Medulla oblongata (tissue), 1 donor: ENCODE data around the gene SPATA6.
"Not testable (repeated sequence)": the region's sequence is repeated elsewhere in the genome, so short reads cannot be mapped to it uniquely, and the experiment has no call there.

Experiments
- DNase-seq: peaks from one replicate; pipeline ENCODE4 v3.0.0-alpha.2; 2015; ENCODE audit errors: extremely low spot score

SPATA6 gene

DNA sequence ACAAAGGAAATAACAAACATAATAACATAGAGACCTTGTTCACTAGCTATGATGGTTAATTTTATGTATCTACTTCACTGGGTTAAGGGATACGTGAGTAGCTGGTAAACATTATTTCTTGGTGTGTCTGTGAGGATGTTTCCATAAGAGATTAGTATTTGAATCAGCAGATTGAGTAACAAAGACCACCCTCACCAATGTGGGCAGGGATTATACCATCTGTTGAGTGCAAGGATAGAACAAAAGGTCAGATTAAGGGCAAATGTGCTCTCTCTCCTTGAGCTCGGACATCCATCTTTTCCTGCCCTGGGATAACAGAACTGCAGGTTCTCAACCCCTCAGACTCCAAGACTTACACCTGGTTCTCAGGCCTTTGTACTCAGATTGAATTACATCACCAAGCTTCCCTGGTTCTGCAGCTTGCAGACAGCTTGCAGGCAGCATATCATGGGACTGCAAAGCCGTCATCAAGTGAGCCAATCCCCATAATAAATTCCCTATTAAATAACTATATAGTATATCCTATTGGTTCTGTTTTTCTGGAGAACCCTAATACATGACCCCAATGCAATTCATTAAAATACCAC lies 9.2 kb downstream of the SPATA6 start:
- no peak for DNase-seq

DNA sequence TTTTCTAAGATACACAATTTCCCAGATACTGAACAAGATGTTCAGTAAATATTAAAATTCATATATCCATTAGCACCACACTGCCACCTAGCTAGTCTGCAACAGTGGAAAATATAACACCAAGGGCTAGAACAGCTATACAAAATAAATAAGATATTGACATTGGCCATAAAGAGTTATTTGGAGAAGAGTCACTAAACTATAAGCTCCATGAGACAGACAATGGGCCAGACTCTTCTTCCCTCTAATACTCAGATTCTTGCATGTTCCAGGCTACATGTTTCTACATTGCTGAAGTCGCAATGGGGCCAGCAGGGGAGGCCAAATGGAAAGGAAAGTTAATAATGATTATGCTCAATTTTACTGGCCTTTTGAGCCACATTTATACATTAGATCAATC lies 21.5 kb downstream of the SPATA6 start:
- peak; percentile 16 for DNase-seq

DNA sequence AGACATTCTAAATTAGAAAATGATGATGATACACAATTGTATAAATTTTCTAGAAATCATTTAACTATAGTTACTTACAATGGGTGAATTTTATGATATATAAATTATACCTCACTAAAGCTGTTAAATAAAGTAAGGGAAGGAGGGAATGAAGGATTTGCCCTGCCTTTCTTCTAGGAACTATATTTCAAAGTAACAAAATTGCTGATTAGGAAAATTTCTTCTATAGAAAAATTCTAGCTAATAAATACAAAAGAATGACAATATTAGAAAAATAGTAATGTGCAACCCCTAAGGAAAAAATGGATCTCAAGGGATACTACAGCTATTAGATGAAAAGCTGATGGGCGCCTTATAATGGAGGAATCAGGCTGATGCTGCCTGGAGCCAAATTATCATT lies 23.1 kb downstream of the SPATA6 start:
- DNase-seq, result no peak

DNA sequence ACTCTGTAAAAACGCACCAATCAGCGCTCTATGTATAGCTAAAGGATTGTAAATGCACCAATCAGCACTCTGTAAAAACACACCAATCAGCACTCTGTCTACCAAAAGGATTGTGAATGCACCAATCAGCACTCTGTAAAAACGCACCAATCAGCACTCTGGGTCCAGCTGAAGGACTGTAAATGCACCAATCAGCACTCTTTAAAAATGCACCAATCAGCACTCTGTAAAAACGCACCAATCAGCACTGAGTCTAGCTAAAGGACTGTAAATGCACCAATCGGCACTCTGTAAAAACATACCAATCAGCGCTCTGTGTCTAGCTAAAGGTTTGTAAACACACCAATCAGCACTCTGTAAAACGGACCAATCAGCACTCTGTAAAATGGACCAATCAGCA lies 27.8 kb downstream of the SPATA6 start:
- DNase-seq, result not testable (repeated sequence)

DNA sequence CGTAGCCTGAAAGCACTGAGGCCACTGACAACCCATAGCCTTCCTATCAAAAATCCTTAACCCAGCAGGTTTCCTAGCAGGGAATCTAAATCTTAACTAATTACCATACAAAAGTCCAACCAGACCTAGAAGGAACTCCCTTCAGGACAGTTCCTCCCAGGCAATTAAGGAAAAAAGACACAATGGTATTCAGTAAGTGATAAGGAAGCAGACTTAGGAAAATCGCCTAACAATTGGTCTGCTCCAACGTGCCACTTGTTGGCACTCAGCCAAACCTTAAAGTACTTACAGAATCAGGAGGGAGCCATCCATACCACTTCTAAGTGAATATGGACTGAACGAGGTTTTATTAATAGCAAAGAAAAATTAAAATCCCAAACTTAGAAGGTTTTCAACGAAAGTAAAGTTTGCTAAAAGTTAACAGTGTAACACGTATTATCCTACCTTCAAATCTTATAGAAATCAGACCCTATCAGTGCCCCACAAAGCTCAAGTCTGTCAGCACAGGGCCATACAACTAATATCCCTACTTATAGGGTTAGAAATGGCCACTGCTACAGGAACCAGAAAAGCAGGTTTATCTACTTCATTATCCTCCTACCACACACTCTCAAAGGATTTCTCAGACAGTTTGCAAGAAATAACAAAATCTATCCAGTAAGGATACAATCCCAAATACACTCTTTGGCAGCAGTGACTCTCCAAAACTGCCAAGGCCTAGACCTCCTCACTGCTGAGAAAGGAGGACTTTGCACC lies 29.0 kb downstream of the SPATA6 start:
- no peak for DNase-seq

DNA sequence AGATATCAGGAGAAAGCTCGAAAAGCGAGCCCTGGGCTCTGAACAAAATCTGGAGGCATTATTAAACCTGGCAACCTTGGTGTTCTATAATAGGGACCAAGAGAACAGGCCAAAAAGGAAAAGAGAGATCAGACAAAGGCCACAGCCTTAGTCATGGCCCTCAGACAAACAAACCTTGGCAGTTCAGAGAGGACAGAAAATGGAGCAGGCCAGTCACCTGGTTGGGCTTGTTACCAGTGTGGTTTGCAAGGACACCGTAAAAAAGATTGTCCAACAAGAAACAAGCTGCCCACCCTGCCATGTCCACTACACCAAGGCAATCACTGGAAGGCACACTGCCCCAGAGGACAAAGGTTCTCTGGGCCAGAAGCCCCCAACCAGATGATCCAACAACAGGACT lies 31.2 kb downstream of the SPATA6 start:
- DNase-seq, result not testable (repeated sequence)

DNA sequence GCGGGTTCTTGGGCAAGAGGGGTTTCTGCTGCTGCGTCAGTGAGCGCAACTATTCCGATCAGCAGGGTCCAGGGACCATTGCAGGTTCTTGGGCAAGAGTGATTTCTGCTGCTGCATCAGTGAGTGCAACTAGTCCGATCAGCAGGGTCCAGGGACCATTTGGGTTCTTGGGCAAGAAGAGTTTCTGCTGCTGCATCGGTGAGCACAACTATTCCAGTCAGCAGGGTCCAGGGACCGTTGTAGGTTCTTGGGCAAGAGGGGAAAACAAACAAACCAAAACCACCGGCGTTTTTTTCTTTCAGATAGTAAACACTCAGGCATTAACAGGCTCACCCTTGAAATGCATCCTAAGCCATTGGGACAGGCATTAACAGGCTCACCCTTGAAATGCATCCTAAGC lies 32.6 kb downstream of the SPATA6 start:
- no peak for DNase-seq

DNA sequence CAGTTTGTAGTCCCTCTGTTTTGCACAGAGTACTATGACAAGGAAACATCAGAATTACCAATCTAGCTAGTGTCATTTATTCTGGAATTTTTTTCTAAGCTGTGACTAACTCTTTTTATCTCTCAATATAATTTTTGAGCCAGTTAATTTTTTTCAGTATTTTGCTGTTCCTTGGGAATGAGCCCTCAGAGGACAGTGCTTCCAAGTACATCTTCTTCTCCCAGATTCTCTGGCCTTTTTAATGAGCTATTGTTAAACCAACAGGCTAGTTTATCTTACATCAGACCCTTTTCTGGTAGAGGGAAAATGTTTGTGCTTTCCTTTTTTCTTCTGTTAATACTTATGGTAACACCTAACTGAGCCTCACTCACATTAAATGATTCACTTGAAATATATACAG lies 34.6 kb downstream of the SPATA6 start:
- not testable (repeated sequence) for DNase-seq

DNA sequence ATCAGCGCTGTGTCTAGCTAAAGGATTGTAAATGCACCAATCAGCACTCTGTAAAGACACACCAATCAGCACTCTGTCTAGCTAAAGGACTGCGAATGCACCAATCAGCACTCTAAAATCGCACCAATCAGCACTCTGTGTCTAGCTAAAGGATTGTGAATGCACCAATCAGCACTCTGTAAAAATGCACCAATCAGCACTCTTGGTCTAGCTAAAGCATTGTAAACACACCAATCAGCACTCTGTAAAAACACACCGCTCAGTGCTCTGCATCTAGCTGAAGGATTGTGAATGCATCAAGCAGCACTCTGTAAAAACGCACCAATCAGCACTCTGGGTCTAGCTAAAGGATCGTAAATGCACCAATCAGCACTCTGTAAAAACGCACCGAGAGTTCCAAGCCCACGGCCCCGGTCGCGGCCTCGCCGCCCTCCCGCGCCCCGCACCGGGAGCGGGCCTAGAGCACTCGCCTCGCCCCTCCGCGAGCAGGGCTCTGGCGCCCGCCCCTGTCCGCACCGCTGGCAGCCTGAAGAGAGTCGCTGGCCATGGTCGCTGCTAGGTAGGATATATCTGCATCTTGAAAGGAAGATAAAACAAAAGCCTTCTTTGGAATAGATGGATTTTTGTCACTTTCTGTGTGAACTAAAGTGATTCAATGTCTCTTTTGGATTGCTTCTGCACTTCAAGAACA lies 36.5 kb downstream of the SPATA6 start:
- not testable (repeated sequence) for DNase-seq

DNA sequence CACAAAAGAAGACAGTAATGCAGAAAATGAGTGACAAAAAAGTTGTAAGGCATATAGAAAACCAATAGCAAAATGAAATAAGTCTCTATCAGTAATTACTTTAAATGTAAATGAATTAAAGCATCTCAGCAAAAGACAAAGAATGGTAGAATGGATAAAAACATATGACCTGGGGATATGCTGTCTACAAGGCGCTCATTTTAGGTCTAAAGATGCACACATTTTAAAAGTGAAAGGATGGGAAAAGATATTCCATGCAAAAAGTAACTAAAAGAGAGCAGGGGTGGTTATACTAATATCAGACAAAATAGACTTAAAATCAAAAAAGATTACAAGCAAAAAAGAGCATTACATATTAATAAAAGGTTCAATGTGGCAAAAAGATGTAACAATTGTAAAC lies 41.2 kb downstream of the SPATA6 start:
- no peak for DNase-seq

DNA sequence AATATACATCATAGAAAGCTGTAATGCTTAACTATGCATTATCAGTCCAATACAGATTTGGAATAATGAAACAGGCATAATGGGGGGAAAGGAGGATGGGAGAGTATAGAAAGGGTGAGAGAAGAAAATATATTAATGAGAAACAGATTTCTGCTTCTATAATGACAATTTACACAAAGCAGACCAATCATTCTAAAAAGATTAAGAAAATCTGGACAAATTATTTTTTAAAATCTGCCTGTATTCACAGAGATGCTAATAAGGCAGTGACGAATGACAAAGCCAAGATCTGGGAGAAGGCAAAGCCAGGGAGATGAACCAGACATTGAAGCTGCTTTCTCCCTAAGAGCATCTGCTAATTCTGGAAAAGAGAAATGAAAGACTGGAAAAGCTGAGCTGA lies 50.0 kb downstream of the SPATA6 start:
- DNase-seq, result no peak

DNA sequence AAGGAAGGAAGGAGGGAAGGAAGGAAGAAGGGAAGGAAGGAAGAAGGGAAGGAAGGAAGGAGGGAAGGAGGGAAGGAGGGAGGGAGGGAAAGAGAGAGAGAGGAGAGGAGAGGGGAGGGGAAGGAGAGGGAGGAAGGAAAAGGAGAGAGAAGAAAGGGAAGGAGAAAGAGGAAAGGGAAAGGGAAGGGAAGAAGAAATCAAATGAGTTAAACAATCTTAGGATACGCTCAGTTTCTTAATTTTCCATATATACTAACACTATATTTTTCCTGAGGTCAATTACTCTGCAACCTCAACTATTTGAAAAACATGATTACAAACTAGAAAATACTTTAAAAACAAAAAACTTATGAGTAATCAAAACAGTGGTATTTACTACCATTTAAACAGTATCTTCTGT lies 53.3 kb downstream of the SPATA6 start:
- DNase-seq, result no peak

DNA sequence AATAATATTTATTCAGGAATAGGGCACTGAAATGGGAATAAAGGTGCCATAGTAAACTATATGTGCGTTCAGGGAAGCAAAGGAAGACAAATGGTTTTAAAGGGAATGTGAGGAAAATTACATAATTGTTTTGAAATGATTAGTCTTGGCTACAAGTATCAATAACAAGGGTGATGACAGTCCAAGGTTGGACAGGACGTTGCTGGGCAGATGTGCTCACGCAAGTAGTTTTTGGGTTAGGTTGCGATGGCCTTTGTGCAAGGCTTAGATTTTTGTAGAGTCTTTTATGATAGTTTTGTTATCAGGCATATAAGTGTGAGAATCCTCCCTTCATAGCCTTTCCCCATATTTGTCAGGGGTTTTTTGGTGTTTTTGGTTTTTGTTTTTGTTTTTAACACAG lies 57.0 kb downstream of the SPATA6 start:
- no peak for DNase-seq

DNA sequence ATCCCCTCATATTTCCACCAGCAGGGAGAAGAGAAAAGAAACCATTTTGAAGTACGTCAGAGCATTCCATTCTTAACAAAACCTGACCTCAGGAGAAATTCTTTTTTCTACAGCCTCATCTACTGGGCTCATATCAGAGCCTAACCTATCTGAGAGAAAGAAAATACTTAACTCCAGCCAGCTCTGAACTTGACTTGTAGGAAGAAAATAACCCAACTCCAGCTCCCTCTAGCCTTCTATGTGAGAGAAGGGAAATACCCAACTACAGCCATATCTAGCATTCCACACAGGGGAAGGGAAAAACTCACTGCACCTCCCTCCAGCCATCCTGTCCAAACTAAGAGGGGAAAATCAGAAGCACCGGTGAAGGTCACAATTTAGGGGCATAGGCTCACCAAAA lies 57.7 kb downstream of the SPATA6 start:
- DNase-seq, result no peak

DNA sequence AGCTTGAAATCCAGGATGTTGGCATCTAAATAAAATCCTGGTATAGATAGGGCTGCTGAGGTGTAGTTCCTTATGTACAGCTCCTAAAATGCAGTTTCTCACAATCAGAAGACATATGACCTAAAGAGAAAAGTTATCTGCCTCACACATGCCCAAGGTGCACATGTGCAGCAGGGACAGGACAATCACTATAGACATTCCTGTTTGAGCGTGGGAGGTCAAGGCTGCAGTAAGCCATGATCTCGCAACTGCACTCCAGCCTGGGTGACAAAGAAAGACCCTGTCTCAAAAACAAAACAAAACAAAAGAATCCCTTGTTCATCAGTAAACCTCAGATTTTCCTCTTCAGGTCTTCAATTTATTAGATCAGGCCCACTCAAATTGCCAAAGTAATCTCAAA lies 66.1 kb downstream of the SPATA6 start:
- no peak for DNase-seq

DNA sequence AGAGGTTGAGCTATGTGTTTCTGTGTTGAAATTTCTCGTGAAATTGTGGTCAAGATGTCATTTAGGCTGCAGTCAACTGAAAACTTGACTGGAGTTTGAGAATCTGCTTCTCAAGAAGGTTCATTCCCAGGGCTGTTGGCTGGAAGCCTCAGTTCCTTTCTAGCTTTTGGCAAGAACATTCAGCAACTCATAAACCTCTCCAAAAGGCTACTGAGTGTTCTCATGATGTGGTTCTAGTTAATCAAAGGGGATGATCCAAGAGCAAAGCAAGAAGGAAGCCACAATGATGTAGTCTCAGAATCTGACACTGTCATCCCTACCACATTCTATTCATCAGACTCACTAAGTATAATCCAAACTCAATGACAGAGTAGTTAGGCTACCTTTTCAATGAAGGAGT lies 66.6 kb downstream of the SPATA6 start:
- peak; percentile 21 for DNase-seq

DNA sequence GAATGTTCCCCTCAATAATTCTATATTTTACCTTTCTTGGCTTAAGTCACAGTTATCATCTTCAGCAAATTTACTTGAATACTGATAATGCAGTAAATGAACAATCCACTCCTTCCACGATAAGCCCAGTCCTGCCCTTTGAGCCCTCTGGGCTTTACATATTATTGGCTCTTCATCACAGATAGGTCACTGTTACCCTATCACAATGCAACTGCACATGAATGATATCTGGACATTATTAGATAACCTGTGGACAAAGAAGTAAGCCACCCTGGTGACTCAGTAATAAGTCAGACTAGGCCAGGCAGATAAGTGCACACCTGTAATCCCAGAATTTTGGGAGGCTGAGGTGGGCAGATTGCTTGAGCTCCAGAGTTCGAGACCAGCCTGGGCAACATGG lies 69.4 kb downstream of the SPATA6 start:
- DNase-seq, result no peak

DNA sequence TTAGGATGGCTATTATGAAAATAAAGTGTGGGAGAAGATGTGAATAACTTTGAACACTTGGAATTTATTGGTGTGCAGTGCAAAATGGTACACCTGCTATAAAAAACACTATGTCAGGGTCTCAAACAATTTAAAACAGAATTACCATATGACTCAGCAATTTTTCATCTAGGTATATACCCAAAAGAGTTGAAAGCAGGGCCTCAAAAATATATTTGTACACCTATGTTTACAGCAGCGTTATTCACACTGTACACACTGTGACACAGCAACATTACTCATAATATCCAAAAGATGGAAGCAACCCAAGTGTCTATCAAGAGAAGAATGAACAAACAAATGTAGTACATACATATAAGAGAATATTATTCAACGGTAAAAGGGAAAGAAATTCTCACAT lies 75.8 kb downstream of the SPATA6 start:
- no peak for DNase-seq

DNA sequence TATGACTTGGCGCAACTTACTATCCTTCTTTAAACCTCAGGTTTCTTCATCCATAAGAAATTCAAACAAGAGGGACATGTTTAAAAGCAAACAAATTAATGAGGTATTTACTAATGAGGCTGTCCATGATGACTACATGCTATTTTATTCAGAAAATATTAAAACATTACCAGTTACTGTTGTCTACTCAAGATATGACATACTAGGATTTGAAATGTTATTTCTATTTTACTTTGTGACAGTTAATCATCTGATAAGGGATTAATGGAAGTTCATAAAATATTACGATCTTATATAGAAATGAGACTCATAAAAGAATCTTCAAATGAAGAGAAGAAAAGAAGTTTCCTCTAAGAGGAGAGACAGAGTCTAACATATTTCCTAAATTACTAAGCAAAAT lies 80.1 kb downstream of the SPATA6 start:
- no peak for DNase-seq

DNA sequence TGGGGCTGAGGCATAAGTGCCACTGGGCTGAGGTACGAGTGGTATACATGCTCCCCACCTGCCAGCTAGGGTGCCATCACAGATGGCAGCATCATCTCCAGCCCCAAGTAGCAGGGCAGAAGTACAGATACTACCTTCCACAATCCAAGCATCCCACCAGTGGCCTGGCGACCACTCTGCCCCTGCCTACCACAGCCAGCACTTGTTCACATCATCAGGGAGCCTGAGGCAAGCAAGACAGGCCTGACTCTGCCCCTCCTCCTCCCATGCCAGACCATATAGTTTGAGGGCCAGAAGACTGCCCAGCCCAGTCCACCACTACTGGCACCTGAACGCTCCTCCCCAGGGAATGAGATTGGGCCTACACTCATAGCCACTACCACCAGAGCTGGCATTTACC lies 84.6 kb downstream of the SPATA6 start:
- no peak for DNase-seq

DNA sequence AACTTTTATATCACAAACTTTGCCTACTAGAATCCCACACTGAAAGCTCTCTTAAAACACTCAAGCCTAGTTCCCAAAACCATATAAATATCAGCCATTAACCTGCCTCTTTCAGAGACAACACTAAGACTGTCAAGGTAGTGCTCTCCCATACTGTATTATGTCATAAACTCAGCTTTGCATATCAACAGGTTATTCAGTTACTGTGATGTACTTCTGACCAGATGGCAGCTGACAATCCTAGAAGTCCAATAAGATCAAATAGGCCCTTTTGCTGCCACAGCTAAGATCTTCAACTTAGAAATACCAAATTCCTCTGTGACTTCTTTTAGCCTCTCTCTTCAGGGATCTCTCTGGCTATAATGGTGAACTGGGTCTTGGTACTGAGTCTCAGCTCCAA lies 97.2 kb downstream of the SPATA6 start:
- DNase-seq, result no peak

DNA sequence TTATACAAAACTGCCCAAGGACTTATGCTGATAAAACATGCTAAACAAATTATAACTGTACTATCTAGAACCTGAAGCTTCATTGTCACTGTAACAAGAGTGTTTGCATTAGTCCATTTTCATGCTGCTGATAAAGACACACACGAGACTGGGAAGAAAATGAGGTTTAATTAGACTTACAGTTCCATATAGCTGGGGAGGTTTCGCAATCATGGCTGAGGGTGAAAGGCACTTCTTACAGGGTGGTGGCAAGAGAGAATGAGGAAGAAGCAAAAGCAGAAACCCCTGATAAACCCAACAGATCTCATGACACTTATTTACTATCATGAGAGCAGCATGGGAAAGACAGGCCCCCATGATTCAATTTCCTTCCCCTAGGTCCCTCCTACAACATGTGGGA lies 100.4 kb downstream of the SPATA6 start:
- DNase-seq, result no peak

DNA sequence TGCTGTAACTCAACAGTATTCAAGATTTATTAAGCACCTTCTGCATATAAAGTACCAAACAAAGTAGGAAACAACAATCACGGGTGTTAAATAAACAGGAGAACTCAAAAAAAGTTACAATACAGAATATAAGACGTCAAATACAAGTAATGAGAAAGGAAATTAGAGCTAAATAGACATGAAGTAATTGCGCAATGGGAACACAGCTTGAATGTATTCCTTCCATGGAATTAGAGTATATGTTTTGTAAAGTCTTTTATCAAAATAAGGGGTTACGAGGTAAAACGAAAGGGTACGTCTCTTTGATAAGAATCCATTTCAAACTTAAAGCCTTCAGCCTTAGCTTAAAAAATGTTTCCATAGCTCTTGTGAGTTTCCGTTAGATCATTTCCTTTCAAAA lies 109.1 kb downstream of the SPATA6 start:
- no peak for DNase-seq
